Fibroblast of pulmonary artery (primary cell): ENCODE measurements around the gene TBC1D1.

Experiments used
- DNase-seq: peaks from one replicate; pipeline ENCODE4 v3.0.0-alpha.2; 2010; ENCODE audit warnings: low read depth
- H3K4me3 ChIP-seq: replicated peaks from 2 replicates; pipeline ENCODE4 v1.5.1; 2011; ENCODE audit warnings: low read depth, mild to moderate bottlenecking, control low read depth, low read length, moderate library complexity
- TF ChIP-seq, protein P1 (sequence below): IDR thresholded peaks from 2 replicates; pipeline ENCODE4 v1.5.1; 2011; ENCODE audit warnings: mild to moderate bottlenecking, control low read depth, low read length, inconsistent platforms; ENCODE audit errors: missing control alignments

The TBC1D1 gene

DNA sequence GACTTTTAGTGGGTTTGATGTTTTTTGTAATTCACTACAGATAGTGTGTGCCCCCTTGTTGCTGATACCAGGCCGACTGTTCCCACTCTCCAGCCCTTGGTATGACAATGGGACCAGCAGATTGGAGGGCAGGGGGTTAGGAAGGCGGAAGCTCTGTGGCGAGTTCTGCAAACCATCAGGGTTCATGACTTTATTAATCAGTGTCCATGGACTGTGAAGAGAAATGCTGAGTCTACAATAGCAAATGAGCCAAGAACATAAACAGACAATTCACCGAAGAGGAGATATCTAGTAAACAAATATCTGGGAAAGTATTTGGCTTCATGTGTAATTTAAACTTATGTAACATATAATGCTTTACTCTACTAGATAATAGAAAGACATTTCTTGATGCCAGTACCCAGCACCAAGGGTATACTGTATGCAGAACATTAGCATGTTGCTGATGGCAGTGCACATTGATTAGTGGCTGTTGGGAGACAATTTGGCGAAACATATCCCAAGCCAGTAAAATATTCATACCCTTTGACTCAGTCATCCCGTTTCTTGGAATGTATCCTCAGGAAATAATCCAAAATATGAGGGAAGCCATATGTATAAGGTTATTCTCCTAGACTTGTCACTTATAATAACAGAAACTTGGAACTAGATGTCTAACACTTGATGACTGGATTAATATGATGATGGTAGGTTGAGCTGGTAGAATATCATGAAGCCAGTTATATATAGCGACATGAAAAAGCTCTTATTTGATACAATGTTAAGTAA, 238.8 kb downstream of the TBC1D1 start:
- DNase-seq, result no peak
- TF ChIP-seq, protein P1, sequence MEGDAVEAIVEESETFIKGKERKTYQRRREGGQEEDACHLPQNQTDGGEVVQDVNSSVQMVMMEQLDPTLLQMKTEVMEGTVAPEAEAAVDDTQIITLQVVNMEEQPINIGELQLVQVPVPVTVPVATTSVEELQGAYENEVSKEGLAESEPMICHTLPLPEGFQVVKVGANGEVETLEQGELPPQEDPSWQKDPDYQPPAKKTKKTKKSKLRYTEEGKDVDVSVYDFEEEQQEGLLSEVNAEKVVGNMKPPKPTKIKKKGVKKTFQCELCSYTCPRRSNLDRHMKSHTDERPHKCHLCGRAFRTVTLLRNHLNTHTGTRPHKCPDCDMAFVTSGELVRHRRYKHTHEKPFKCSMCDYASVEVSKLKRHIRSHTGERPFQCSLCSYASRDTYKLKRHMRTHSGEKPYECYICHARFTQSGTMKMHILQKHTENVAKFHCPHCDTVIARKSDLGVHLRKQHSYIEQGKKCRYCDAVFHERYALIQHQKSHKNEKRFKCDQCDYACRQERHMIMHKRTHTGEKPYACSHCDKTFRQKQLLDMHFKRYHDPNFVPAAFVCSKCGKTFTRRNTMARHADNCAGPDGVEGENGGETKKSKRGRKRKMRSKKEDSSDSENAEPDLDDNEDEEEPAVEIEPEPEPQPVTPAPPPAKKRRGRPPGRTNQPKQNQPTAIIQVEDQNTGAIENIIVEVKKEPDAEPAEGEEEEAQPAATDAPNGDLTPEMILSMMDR, result no peak
- H3K4me3 ChIP-seq, result no peak overlapping the region

DNA sequence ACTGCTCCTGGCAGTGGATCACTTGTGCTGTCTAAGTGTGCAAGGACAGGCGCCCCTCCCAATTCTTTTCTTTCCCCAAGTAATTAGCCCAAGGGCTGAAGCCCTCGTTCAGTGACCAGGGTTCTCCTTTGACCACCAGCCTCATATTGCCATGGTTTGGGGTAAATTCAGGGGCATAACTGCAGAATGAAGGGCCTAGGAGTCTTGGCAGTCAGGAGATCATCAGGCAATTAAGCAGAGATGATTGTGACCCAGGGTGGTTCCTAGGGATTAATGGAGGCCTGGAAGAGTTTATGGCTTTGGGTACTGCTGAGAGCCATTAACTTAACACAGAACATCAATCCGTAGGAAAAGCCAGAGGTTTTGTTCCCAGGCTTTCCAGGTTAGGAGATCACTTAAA, 240.0 kb downstream of the TBC1D1 start:
- TF ChIP-seq, protein P1, result no peak
- no peak overlapping the region for H3K4me3 ChIP-seq
- DNase-seq, result no peak

DNA sequence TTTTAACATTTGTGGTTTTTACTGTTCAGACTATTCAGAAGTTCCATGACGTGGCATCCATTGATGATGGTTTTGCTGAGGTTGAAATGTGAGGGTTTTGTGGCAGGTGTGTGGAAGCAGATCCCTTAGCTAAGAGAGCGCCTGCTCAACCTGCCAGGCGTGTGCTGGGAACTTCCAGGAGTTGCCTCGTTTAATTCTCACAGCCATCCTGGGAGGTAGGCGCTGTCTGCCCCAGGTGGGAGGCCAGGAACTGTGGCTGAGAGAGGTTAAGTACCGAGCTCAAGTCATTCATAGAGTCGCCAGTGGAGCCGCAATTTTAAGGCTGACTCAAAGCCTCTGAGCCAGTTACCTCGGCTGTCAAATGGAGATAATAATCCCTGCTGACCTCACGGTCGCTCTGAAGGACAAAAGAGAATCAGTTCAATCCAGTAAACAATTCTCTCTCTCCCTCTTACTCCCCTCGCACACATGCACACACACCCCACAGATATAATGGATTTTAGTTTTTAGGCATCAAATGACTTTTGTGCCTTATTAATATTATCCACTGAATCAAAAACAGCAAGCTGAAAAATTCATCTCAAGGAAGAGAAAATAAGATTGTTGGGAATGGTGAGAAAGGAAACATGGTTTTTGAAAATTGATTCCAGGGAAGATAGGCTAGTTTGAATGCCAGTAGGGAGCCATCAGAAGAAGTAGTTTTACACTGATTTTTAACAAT, 240.6 kb downstream of the TBC1D1 start:
- H3K4me3 ChIP-seq, result no peak overlapping the region
- DNase-seq, result peak; percentile 52

DNA sequence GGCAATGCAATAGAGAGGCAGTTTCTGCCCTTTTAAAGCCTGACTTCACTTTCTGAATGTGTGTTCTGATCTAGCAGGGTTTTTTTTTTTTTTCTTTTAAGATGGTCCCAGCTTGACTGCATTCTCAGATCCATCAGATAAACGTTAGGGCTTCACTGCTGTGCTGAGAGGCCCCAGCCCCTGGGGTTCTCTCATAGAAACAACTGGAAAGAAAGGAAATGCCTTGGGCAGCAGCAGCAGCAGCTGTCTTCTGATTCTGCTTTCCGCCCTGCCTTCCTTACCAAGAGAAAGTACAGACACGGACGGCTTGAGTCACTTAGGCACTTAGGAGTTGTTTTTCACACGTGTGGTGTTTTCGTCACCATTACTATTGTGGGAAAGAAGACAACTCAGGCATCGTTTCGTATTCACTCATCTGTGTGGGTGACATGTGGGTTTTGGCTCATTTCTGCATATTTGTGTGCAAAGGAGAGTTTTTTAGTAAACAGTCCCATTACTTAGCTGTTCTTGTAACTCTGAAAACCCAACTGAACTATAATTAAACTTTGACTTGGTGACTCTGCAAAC, 241.3 kb downstream of the TBC1D1 start:
- TF ChIP-seq, protein P1, result no peak
- H3K4me3 ChIP-seq, result no peak overlapping the region

More for the DNA sequence above, 240.6 kb downstream of the TBC1D1 start:
- TF ChIP-seq, protein P1, result no peak

DNA sequence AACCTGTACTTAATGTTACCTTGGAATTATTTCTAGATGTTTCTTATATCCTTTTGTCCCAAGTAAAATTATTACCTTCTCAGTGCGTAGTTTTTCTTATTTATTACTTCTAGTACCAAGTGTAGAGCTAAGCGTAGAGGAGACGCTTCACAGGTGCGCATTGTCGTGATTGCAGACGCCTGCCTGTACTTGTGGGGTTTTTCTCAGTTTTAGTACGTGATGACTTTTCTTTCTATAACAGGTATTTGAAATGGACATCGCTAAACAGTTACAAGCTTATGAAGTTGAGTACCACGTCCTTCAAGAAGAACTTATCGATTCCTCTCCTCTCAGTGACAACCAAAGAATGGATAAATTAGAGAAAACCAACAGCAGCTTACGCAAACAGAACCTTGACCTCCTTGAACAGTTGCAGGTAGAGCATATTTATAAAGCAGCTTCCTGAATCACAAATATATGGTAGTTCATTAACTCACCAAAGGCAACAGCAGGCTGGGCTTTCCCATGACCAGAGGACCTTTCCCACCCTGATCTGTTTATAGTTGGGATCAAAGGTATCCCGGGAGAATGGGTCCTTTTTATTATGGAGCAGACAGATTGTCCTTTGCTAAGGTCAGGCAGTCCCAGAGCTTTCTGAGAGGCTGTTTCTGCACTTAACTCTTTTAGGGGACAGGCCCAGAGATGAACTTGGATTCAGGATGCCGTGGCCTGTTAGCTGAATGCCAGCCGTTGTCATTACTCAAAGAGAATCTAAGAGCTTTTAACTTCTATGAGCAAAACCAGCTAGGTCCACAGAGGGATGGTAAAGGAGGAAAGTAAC, 242.2 kb downstream of the TBC1D1 start:
- no peak for DNase-seq
- TF ChIP-seq, protein P1, result no peak
- H3K4me3 ChIP-seq, result no peak overlapping the region

More for the DNA sequence above, 241.3 kb downstream of the TBC1D1 start:
- DNase-seq, result peak; percentile 99

DNA sequence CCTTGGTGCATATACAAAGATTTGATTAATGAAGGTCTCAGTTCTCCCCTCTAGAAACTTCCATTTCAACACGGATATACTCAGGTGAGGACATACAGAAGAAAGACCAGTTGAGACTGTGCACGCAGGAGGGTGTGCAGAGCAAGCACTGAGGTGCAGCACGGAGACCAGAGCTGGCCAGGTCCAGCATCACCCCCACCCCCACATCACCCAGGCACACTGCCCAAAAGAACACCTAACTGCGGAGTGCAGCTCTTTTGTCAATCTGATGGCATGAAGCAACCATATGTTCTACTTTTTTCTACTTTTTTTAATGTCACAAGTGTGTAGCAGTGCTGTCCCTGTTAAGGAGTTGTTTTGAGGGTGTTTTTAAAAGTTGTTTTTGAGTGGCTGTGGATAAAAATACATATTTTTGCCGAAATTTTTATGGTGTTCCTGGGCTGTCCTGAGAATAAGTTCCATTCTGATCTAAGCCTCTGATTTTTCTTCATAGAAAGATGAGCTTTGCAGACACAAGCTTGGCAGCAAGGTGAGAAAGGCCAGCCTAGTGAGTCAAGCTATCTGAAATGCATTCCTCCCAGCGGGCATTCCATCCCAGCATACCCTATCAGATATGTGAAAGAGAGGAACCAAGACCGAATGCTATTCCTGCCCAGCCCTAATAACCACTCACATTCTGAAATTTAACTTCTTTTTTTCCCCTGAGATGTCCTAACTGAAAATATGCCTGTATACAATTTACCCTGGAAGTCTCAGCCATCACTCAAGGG, 243.0 kb downstream of the TBC1D1 start:
- H3K4me3 ChIP-seq, result no peak overlapping the region
- DNase-seq, result no peak
- TF ChIP-seq, protein P1, result no peak
